Activated naive CD8-positive, alpha-beta T cell treated with anti-CD3 and anti-CD28 coated beads, Interleukin-2, amount 10 ng/mL, durations not matched to agents 7 days and 5 days (primary cell): ENCODE data around the gene ZNF554. TPM values are rescaled to one million over a fixed set of nuclear protein-coding genes. Genes with fewer than 3 reads are reported as not detected.

Experiments
- ATAC-seq: fragments of 150-1000 bp; cut with Tn5 transposase; one replicate; pipeline ENCODE4 v1.10.0; 2021; ENCODE audit warnings: low read depth, moderate library complexity
- POLR2A ChIA-PET: fragments of 350-600 bp; sonication (Branson Sonifier 250); formaldehyde crosslinking; loops from one replicate; lab custom pipeline; 2021; ENCODE audit warnings: antibody characterized with exemption; lab: Charles Lee
- DNase-seq: peaks from one replicate; pipeline ENCODE4 v3.0.0; 2021
- H3K27ac Mint-ChIP-seq: one replicate; pipeline ENCODE4 v1.8.0; 2022; ENCODE audit warnings: mild to moderate bottlenecking, mixed read lengths
- H3K27me3 Mint-ChIP-seq: one replicate; pipeline ENCODE4 v1.8.0; 2022; ENCODE audit warnings: mild to moderate bottlenecking, moderate library complexity, mixed read lengths
- H3K36me3 Mint-ChIP-seq: one replicate; pipeline ENCODE4 v1.8.0; 2021; ENCODE audit warnings: mild to moderate bottlenecking, mixed read lengths
- H3K4me1 Mint-ChIP-seq: one replicate; pipeline ENCODE4 v1.8.0; 2021; ENCODE audit warnings: mixed read lengths
- H3K4me3 Mint-ChIP-seq: one replicate; pipeline ENCODE4 v1.8.0; 2022; ENCODE audit warnings: mild to moderate bottlenecking, moderate library complexity, mixed read lengths
- H3K9me3 Mint-ChIP-seq: one replicate; pipeline ENCODE4 v1.8.0; 2021; ENCODE audit warnings: mixed read lengths
- total RNA-seq, 2 experiments: library from RNA; stranded (reverse); gene quantifications; one replicate each; pipeline ENCODE4 v1.2.3, GENCODE V29; 2021

The ZNF554 gene
- total RNA-seq, 2 experiments from 2014 or later = 3.6 to 5.0 TPM

GRCh38 chr19:2806736-2807378, 12.8 kb upstream of the ZNF554 start:
- H3K9me3 Mint-ChIP-seq = no peaks in the 10 kb centered on the region
- ATAC-seq (no peak), DNase-seq (no peak)
- POLR2A ChIA-PET = no interaction called here
- H3K4me1 Mint-ChIP-seq = peaks cover 2% of the 10 kb centered on the region
- no peak overlapping the region for H3K27ac Mint-ChIP-seq
- no peaks in the 10 kb centered on the region for H3K27me3 Mint-ChIP-seq
- H3K36me3 Mint-ChIP-seq = peaks cover 8% of the 10 kb centered on the region
- no peak overlapping the region for H3K4me3 Mint-ChIP-seq

GRCh38 chr19:2807379-2808128, 12.1 kb upstream of the ZNF554 start:
- ATAC-seq (no peak), DNase-seq (no peak)
- Mint-ChIP-seq H3K36me3 (peaks cover 6% of the 10 kb centered on the region), H3K9me3 (no peaks in the 10 kb centered on the region), H3K27me3 (no peaks in the 10 kb centered on the region), H3K4me3 (no peak overlapping the region), H3K27ac (no peak overlapping the region), H3K4me1 (peaks cover under 1% of the 10 kb centered on the region)
- POLR2A ChIA-PET = no interaction called here

DNA sequence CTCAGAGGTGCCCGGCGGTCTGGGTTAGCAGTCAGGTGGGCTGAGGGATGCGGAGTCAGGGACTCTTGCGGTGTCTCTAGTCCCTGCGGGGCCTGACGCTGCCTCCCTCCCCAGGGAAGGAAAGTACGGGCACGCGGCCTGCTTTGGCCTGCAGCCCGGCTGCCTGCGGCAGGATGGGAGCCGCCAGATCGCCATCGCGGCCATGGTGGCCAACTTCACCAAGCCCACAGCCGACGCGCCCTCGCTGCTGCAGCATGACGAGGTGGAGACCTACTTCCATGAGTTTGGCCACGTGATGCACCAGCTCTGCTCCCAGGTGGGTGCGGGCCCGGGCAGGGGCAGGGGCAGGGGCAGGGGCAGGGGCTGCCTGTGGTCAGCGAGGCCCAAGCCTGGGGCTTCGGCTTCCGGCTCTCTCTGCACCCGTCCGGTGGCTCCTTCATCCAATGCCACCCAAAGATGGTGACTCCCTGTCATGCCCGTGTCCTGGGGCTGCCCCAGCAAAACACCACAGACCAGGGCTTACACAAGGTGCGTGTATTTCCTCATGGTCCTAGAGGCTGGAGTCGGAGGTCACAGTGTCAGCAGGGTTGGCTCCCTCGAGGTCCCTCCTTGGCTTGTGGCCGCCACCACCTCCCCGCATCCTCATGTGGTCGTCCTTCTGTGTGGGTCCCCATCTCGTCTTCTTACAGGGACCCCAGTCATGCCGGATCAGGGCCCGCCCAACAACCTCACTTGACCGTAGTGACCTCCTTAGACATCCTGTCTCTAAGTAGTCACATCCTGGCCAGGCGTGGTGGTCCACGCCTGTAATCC, 11.3 kb upstream of the ZNF554 start:
- POLR2A ChIA-PET = no interaction called here
- DNase-seq (no peak), ATAC-seq (no peak)
- no peak overlapping the region for H3K4me3 Mint-ChIP-seq
- H3K4me1 Mint-ChIP-seq = no peaks in the 10 kb centered on the region
- no peaks in the 10 kb centered on the region for H3K27me3 Mint-ChIP-seq
- peaks cover 3% of the 10 kb centered on the region for H3K36me3 Mint-ChIP-seq
- no peaks in the 10 kb centered on the region for H3K9me3 Mint-ChIP-seq
- no peak overlapping the region for H3K27ac Mint-ChIP-seq

GRCh38 chr19:2809387-2810140, 10.1 kb upstream of the ZNF554 start:
- no peak for ATAC-seq
- Mint-ChIP-seq H3K4me1 (no peaks in the 10 kb centered on the region), H3K27ac (no peak overlapping the region), H3K36me3 (peaks cover 3% of the 10 kb centered on the region), H3K27me3 (no peaks in the 10 kb centered on the region), H3K4me3 (no peak overlapping the region), H3K9me3 (no peaks in the 10 kb centered on the region)
- POLR2A ChIA-PET = interaction anchor here (1.8 kb wide), 1 partner anchor 24 kb away, joined by 4 read pairs; the partner anchor contains the start of gene THOP1
- no peak for DNase-seq

DNA sequence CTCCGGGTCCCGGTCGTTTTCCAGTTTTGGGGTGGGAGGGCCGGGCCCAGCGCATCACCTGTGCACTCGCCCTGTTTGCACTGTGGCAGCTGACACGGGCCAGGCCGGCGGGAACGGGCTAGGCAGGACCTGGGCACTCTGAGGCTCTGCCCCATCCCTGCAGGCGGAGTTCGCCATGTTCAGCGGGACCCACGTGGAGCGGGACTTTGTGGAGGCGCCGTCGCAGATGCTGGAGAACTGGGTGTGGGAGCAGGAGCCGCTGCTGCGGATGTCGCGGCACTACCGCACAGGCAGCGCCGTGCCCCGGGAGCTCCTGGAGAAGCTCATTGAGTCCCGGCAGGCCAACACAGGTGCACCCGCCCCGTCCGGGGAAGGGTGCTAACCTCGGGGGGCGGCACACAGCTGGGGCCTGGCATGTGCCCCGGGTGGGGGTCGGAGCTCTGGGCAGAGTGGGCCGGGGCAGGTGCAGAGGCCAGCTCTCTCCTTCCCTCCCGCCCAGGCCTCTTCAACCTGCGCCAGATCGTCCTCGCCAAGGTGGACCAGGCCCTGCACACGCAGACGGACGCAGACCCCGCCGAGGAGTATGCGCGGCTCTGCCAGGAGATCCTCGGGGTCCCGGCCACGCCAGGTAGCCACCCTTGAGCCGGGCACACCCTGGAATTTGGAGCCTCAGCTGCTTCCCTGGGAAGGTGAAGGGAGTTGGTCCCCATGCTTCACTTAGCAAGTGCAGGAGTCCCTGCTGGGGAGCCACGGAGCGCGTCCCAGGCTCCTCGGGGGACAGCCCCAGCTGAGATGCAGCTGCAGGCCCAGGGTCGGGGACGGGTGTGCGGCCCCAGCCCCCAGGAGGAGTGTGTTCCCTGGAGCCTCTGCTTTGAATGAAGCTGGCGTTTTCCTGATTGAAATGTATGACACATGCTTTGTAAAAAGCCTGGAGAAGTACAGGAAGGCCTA, 9.3 kb upstream of the ZNF554 start:
- no peak overlapping the region for H3K4me3 Mint-ChIP-seq
- H3K36me3 Mint-ChIP-seq = peaks cover 2% of the 10 kb centered on the region
- no peaks in the 10 kb centered on the region for H3K4me1 Mint-ChIP-seq
- POLR2A ChIA-PET = interaction anchor here (1.8 kb wide), 1 partner anchor 25 kb away, joined by 4 read pairs; the partner anchor contains the start of gene THOP1
- H3K27ac Mint-ChIP-seq = no peak overlapping the region
- no peaks in the 10 kb centered on the region for H3K27me3 Mint-ChIP-seq
- ATAC-seq = no peak
- DNase-seq = no peak
- no peaks in the 10 kb centered on the region for H3K9me3 Mint-ChIP-seq

DNA sequence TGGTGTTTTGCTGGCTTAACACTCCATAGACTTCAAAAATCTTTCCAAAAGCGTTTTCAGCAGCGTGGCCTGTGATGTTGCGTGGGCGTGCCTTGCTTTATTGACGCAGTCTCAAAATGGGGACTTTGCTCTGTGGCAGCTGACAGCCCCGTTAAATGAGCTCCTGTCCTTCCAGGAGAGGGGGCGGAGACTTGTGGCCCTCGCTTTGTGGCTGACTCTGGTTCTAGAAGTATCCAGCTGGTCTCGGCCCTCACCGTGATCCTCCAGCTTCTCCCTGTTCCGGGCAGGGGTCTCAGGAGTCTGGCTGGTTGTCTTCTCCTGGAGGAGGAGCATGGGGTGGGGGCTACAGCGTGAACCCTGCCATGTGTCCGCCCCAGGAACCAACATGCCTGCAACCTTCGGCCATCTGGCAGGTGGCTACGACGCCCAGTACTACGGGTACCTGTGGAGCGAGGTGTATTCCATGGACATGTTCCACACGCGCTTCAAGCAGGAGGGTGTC, 8.4 kb upstream of the ZNF554 start:
- no peaks in the 10 kb centered on the region for H3K36me3 Mint-ChIP-seq
- no peaks in the 10 kb centered on the region for H3K4me1 Mint-ChIP-seq
- no peaks in the 10 kb centered on the region for H3K9me3 Mint-ChIP-seq
- ATAC-seq (no peak), DNase-seq (no peak)
- H3K4me3 Mint-ChIP-seq = no peak overlapping the region
- no peaks in the 10 kb centered on the region for H3K27me3 Mint-ChIP-seq
- POLR2A ChIA-PET = interaction anchor here (1.8 kb wide), 1 partner anchor 26 kb away, joined by 4 read pairs; the partner anchor contains the start of gene THOP1
- H3K27ac Mint-ChIP-seq = no peak overlapping the region

- Mint-ChIP-seq H3K27ac (no peak overlapping the region), H3K4me3 (no peak overlapping the region), H3K27me3 (no peaks in the 10 kb centered on the region), H3K36me3 (no peaks in the 10 kb centered on the region), H3K4me1 (no peaks in the 10 kb centered on the region), H3K9me3 (no peaks in the 10 kb centered on the region)
- ATAC-seq (no peak), DNase-seq (no peak)
- POLR2A ChIA-PET = interaction anchor here (1.8 kb wide), 1 partner anchor 27 kb away, joined by 4 read pairs; the partner anchor contains the start of gene THOP1
Measured at GRCh38 chr19:2811735-2812413, 7.8 kb upstream of the ZNF554 start.

- no peak for ATAC-seq
- Mint-ChIP-seq H3K9me3 (no peaks in the 10 kb centered on the region), H3K4me3 (no peak overlapping the region), H3K27ac (no peak overlapping the region), H3K27me3 (no peaks in the 10 kb centered on the region), H3K4me1 (no peaks in the 10 kb centered on the region), H3K36me3 (no peaks in the 10 kb centered on the region)
- POLR2A ChIA-PET = no interaction called here
- DNase-seq = no peak
Measured at GRCh38 chr19:2812414-2813234, 7.0 kb upstream of the ZNF554 start.

DNA sequence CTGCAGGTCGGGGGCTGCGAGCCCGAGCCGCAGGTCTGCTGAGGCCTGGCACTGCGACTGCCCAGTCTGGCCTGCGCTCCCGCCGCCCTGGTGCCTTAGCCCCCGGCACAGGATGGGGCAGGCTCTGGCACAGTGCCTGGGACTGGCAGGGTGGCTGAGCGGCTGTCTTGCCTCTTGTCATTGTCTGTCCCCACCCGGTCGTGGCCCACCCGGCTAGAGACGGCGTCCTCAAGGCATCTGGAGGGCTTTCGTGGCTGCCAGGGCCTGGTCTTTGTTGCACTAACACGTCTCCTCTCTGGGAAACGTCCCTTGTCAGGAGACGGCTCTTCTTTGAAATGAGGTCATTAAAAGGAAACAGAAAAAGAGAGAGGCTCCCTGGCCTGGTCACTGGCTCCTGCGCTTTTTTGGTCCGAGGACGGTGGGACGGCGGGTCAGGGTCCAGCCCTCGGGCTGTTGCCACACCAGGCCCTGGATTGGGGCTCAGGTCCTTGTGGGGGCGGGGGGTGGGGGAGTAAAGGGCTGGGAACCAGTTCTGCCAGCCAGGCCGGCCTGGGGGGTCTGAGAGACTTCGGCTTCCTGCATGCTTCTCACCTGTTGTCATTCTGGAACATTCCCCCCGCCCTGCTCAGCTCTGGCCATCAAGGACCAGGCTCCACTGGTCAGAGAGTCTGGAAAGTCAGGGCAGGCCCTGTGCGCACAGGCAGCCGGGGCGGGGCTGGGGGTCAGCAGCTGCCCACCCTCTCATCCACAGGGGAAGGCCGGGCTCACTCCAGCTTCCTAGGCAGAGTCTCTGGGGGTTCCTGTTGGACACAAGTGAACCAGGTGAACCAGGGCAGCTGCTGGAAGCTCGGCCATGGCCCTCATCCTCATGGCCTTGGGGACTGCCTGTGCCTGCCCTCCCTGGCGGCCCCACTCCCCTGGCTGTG, 6.2 kb upstream of the ZNF554 start:
- DNase-seq (no peak), ATAC-seq (no peak)
- H3K4me3 Mint-ChIP-seq = no peak overlapping the region
- POLR2A ChIA-PET = no interaction called here
- no peaks in the 10 kb centered on the region for H3K36me3 Mint-ChIP-seq
- no peaks in the 10 kb centered on the region for H3K27me3 Mint-ChIP-seq
- no peaks in the 10 kb centered on the region for H3K9me3 Mint-ChIP-seq
- no peaks in the 10 kb centered on the region for H3K4me1 Mint-ChIP-seq
- no peak overlapping the region for H3K27ac Mint-ChIP-seq

DNA sequence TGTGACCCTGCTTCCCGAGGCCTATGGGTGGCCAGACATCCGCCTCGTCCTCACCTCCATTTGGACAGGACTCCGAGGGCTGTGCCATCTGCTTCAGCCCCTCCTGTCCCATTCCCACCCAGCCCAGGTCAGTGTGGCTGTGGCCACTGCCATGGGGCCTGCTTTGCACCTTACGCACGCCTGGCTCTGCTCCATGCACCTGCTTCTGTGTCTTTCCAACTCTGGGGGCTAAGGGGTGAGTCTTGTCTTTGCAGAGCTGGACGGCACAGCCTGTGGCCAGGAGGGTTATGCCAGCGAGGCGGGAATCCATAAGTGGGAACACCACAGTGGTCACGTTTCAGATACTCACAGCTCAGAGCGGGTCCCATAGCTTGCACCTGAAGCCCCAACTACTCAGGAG, 5.2 kb upstream of the ZNF554 start:
- Mint-ChIP-seq H3K27ac (no peak overlapping the region), H3K36me3 (no peaks in the 10 kb centered on the region), H3K4me1 (no peaks in the 10 kb centered on the region), H3K9me3 (no peaks in the 10 kb centered on the region), H3K27me3 (no peaks in the 10 kb centered on the region), H3K4me3 (no peak overlapping the region)
- POLR2A ChIA-PET = no interaction called here
- DNase-seq (no peak), ATAC-seq (no peak)
